ENCODE measurements around the gene GNAS.
A peak's percentile ranks its signal among the peaks of the same experiment; 100 is the strongest.
"Not testable (repeated sequence)": the region's sequence is repeated elsewhere in the genome, so short reads cannot be mapped to it uniquely, and the experiment has no call there.

The GNAS gene

DNA sequence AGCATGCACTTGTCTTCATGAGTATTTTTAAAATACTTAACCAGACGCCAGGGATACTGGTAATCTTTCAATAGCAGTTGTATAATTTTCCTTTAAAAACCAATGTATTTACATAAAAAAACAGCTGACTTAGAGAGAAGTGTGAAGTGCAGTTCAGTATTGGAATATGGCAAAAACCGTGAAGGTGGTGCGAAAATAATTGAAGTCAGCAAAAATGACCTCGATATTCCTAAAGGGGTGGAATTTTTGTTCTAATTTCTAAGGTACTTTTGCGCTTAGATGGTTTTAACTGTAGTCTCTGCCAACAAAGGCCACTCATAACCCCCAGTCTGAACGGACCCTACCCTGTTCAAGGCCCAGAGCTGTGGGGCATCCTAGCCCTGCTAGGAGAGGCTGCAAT, 27.1 kb upstream of the GNAS start:
- in situ Hi-C loops (cut with MboI; ENCODE audit: low pct_unique_long_range_greater_than_20kb, low sequenced_read_pairs) = loop anchor here (25.0 kb wide), 1 partner anchor 588 kb away; the partner anchor contains the start of gene ANKRD60
- no peak for DNase-seq

DNA sequence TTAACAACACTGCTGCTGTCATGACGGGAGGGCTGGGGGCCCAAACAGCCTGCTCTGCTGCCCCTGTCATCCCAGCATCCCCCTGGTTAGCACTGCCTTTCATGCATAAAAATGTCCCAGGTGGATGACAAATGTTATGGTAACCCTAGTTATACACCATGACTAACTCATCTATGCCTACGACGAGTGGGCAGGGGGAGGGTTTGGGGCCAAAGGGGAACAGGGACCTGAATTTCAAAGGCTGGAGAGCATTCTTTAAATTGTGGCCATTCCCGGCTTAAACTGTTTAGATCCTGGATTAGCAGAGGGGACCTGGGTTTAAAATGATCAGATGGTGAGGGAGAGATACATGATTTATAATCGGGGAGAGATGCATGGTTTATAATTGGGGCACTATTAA, 26.2 kb upstream of the GNAS start:
- DNase-seq = no peak
- in situ Hi-C loops (cut with MboI; ENCODE audit: low pct_unique_long_range_greater_than_20kb, low sequenced_read_pairs) = loop anchor here (25.0 kb wide), 1 partner anchor 589 kb away; the partner anchor contains the start of gene ANKRD60

DNA sequence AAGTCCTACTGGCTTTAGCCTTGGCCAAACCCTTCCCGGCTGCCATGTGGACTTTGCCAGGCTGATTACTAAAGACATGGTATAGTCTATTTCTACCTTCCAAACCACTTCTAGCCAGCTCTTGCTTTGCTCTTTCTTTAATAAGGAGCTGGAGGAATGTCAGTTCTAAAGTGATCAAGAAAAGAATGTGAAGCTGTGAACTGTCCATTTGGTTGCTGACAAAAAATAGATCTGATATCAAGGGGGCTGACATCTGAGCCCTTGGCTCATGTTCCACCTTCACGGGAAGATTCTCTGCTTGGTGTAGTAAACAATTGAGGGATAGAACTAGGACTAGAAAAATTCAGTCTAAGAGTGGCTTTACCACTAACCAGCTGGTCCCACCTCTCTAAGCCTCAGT, 24.4 kb upstream of the GNAS start:
- in situ Hi-C loops (cut with MboI; ENCODE audit: low pct_unique_long_range_greater_than_20kb, low sequenced_read_pairs) = loop anchor here (25.0 kb wide), 1 partner anchor 591 kb away; the partner anchor contains the start of gene ANKRD60
- no peak for DNase-seq

DNA sequence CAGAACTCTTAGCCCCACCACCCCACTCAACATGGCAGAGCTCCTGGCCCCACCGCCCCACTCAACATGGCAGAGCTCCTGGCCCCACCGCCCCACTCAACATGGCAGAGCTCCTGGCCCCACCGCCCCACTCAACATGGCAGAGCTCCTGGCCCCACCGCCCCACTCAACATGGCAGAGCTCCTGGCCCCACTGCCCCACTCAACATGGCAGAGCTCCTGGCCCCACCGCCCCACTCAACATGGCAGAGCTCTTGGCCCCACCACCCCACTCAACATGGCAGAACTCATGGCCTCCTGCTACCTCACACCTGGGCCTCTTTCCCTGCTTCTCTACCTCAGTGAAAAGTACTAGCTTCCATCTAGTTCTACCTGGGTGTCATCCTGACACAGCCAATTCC, 23.7 kb upstream of the GNAS start:
- not testable (repeated sequence) for DNase-seq
- in situ Hi-C loops (cut with MboI; ENCODE audit: low pct_unique_long_range_greater_than_20kb, low sequenced_read_pairs) = loop anchor here (25.0 kb wide), 1 partner anchor 592 kb away; the partner anchor contains the start of gene ANKRD60

DNA sequence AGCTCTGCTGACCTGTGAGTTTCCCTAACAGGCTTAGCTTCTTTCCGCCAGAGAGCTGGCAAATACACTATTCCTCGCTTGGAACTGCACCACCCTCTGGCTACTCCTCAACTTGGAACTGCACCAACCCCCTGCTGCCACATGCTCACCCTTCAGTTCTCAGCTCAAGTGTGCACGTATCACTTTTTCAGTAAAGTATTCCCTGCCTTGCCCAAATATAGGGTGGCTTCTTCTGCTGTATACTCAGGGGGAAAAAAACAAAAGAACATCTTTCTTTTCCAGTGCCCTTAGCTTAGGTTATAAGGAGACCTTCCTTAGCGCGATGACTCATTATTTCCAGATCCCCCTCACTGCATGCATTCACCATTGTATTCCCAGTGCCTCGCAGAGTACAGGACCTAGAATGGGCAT, 23.0 kb upstream of the GNAS start:
- DNase-seq = no peak
- in situ Hi-C loops (cut with MboI; ENCODE audit: low pct_unique_long_range_greater_than_20kb, low sequenced_read_pairs) = loop anchor here (25.0 kb wide), 1 partner anchor 592 kb away; the partner anchor contains the start of gene ANKRD60

DNA sequence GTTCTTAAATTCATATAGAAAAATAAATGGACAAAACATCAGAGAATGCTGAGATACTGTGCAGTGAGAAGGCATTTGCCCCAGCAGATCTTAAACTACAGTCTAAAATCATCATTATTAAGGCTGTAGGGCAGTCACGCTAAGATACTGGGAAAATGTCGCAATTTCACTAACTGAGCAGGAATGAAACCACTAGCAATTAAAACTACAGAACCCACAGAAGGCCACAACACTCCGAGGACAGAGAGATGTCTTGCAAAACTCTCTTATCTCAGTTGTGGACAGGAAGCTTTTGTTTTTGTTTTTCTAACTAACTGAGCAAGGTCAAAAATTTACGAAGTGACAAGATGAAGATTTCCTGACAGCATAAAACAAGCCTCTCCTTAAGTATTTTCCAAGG, 20.1 kb upstream of the GNAS start:
- DNase-seq = peak; percentile 15
- in situ Hi-C loops (cut with MboI; ENCODE audit: low pct_unique_long_range_greater_than_20kb, low sequenced_read_pairs) = loop anchor here (25.0 kb wide), 1 partner anchor 595 kb away; the partner anchor contains the start of gene ANKRD60

GRCh38 chr20:58833921-58834320, 18.6 kb upstream of the GNAS start:
- in situ Hi-C loops (cut with MboI; ENCODE audit: low pct_unique_long_range_greater_than_20kb, low sequenced_read_pairs) = loop anchor here (25.0 kb wide), 1 partner anchor 597 kb away; the partner anchor contains the start of gene ANKRD60
- no peak for DNase-seq

GRCh38 chr20:58835231-58835630, 17.3 kb upstream of the GNAS start:
- DNase-seq = no peak
- in situ Hi-C loops (cut with MboI; ENCODE audit: low pct_unique_long_range_greater_than_20kb, low sequenced_read_pairs) = loop anchor here (25.0 kb wide), 1 partner anchor 598 kb away; the partner anchor contains the start of gene ANKRD60

GRCh38 chr20:58836616-58837204, 15.8 kb upstream of the GNAS start:
- in situ Hi-C loops (cut with MboI; ENCODE audit: low pct_unique_long_range_greater_than_20kb, low sequenced_read_pairs) = loop anchor here (25.0 kb wide), 1 partner anchor 599 kb away; the partner anchor contains the start of gene ANKRD60
- no peak for DNase-seq

GRCh38 chr20:58837717-58838116, 14.8 kb upstream of the GNAS start:
- DNase-seq = no peak
- in situ Hi-C loops (cut with MboI; ENCODE audit: low pct_unique_long_range_greater_than_20kb, low sequenced_read_pairs) = loop anchor here (25.0 kb wide), 1 partner anchor 600 kb away; the partner anchor contains the start of gene ANKRD60

GRCh38 chr20:58838174-58838573, 14.3 kb upstream of the GNAS start:
- in situ Hi-C loops (cut with MboI; ENCODE audit: low pct_unique_long_range_greater_than_20kb, low sequenced_read_pairs) = loop anchor here (25.0 kb wide), 1 partner anchor 601 kb away; the partner anchor contains the start of gene ANKRD60
- no peak for DNase-seq

- DNase-seq = peak; percentile 61
- in situ Hi-C loops (cut with MboI; ENCODE audit: low pct_unique_long_range_greater_than_20kb, low sequenced_read_pairs) = loop anchor here (25.0 kb wide), 1 partner anchor 602 kb away; the partner anchor contains the start of gene ANKRD60
Observed at GRCh38 chr20:58839474-58839874, 13.0 kb upstream of the GNAS start.

- in situ Hi-C loops (cut with MboI; ENCODE audit: low pct_unique_long_range_greater_than_20kb, low sequenced_read_pairs) = loop anchor here (25.0 kb wide), 1 partner anchor 603 kb away; the partner anchor contains the start of gene ANKRD60
- DNase-seq = no peak
Observed at GRCh38 chr20:58839991-58840747, 12.3 kb upstream of the GNAS start.

DNA sequence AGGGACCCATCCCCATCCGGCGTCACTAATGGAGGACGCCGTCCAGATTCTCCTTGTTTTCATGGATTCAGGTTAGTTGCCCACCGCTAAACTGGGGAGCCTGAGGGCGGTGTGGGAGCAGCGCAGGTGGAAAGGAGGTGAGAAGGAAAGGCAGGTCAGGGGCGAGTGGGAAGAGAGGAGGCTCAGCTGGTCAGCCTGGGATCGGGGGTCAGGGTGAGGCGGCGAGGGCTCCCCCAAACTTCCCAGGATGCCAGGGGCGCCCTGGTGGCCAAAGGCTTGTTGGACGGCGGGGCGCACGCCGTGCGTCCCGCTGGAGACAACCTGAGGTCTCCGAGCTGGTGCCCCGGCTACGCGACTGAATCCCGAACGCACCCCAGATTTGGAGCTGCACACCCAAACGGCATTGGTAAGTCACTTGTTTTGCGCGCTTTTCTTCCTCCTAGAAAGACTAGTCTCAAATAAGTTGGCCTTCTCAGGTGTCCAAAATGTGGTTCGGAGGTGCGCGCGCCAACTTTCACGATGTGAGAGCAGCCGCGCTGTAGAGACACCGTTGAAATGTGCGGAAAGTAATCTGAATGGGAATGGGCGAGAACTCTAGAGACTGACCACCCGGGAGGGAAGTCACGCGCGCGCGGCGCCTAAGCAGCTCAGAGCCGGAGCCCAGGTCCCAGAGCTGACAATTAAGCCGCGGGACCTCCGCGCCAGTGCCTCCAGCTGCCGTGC, 11.5 kb upstream of the GNAS start:
- no peak for DNase-seq
- in situ Hi-C loops (cut with MboI; ENCODE audit: low pct_unique_long_range_greater_than_20kb, low sequenced_read_pairs) = loop anchor here (25.0 kb wide), 1 partner anchor 604 kb away; the partner anchor contains the start of gene ANKRD60

DNA sequence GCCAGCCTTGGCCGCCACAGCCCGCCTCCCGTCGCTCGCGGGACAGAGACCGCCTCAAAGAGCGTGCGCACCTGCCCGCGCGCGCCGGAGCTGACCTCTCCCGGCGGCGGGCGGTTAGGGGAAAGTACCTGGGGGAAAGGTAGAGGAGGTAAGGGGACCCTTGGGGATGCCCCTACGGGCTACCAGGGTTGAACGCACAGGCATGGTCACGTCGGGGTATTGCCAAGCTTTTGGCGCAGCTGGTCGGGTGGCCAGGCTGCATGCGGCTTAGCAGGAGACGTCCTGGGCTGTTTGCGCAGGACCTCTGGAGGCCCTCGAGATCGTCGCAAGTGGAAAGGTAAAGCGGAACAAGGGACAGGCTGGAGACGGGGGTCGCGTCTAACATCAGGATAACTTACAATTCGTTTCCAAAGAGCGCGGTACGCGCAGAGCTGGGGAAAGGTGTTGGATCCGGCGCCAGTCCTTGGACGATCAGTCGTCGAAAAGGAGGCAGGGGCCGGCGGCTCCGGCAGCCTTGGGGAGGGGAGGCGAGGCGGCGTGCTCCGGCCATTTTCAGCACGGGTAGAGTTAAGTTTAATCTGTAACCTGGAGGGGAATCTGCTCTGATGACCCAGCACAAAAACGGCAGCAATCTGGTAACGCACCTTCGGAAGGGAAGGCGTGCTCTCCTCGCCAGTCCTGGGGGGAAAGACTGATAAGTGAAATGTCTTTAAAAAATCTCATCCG, 10.8 kb upstream of the GNAS start:
- in situ Hi-C loops (cut with MboI; ENCODE audit: low pct_unique_long_range_greater_than_20kb, low sequenced_read_pairs) = loop anchor here (25.0 kb wide), 1 partner anchor 604 kb away; the partner anchor contains the start of gene ANKRD60
- no peak for DNase-seq

DNA sequence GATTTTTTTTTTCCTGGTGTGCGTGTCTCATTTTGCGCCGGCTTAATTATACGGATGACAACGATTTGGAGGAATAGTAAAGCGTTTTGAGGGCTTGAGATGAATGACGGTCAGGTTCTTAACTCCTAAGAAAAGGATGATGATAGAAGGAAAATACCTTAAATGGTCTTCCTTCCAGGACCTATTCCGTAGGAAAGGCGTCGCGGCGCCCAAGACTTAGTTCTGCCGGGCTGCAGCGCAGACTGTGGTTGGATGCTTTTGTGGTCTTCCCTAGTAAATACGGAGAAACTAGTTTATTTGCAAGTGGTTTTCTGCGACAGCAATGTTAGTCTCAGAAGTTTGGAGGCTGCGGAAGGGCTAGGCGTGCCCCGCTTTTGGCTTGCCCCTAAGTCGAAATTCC, 10.2 kb upstream of the GNAS start:
- no peak for DNase-seq
- in situ Hi-C loops (cut with MboI; ENCODE audit: low pct_unique_long_range_greater_than_20kb, low sequenced_read_pairs) = loop anchor here (25.0 kb wide), 1 partner anchor 605 kb away; the partner anchor contains the start of gene ANKRD60

GRCh38 chr20:58843128-58843556, 9.4 kb upstream of the GNAS start:
- no peak for DNase-seq
- in situ Hi-C loops (cut with MboI; ENCODE audit: low pct_unique_long_range_greater_than_20kb, low sequenced_read_pairs) = loop anchor here (25.0 kb wide), 1 partner anchor 606 kb away; the partner anchor contains the start of gene ANKRD60

DNA sequence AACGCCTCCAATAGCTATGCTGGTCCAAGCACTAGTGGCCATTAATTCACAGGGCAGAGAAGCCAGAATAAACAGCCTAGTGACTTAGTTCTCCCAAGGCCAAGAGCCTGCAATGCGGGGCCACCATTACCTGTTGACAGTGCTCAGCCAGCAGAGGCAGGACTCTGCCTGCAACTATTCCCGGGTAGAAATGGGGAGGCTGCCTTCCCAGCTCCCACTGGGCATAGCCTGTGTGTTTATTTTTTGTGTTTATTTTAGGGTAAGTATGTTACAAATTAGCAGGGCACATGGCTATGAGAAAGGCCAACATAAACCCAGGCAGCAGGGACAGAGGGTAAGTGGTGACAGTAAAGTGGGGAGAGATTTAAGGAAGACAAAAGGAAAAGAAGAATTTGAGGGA, 6.8 kb upstream of the GNAS start:
- DNase-seq = no peak
- in situ Hi-C loops (cut with MboI; ENCODE audit: low pct_unique_long_range_greater_than_20kb, low sequenced_read_pairs) = loop anchor here (25.0 kb wide), 1 partner anchor 608 kb away; the partner anchor contains the start of gene ANKRD60
